ENCODE results near the gene MPZ. TPM values are rescaled to one million over a fixed set of nuclear protein-coding genes. Genes with fewer than 3 reads are reported as not detected.

Gene MPZ
- total and polyA plus RNA-seq, 5 donors: 4.8 to 23.2 (median 8.7) TPM

DNA sequence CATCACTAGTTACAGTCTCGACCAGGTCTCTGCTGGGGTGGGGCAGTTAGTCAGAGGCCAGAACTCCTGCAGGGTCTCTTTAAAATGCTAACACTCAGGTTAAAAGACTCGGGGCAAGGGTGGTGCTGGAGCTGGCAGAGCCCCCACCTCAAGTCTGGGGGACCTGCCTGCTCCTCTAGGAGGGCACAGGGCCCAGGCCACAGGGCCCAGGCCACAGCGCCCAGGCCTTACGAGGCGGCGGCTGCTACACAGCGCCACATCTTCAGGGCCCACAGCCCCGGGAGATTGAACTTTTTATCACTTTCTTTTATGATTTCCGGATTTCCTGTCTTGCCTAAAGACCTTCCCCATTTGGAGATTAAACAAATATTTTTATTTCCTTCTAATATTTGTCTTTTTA lies 10.4 kb downstream of the MPZ start:
- DNase-seq (no peak), ATAC-seq (no peak)
- no peak overlapping the region for H3K27ac ChIP-seq (ENCODE audit: low read length)
- no peaks in the 10 kb centered on the region for H3K4me1 ChIP-seq (ENCODE audit: control insufficient read depth, insufficient read depth, low read length)
- H3K27me3 ChIP-seq (ENCODE audit: control insufficient read depth, insufficient read depth): no peaks in the 10 kb centered on the region
- WGBS: 70% methylated on average over 9 of the region's 9 CpGs
- no peaks in the 10 kb centered on the region for H3K9me3 ChIP-seq (ENCODE audit: control insufficient read depth, low read length)
- no peak overlapping the region for H3K4me3 ChIP-seq (ENCODE audit: low read length)
- intact Hi-C loops (cut with DNase I): no loop called here

DNA sequence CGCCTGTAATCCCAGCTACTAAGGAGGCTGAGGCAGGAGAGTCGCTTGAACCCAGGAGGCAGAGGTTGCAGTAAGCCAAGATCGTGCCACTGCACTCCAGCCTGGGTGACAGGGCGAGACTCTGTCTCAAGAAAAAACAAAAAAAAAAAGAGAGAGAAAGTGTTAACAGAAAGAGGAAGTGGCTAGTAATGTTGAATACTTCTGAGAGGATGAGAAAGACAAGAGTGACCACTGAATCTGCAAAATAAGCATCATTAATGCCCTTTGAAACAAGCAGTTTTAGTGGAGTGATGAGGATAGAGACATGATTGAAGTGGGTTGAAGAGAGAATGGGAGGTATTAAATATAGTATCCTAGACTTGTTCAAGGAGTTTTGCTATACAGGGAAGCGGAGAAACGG lies 11.7 kb downstream of the MPZ start:
- intact Hi-C loops (cut with DNase I): no loop called here
- no peaks in the 10 kb centered on the region for H3K27me3 ChIP-seq (ENCODE audit: control insufficient read depth, insufficient read depth)
- 87% methylated on average over 6 of the region's 6 CpGs for WGBS
- no peak for ATAC-seq
- H3K9me3 ChIP-seq (ENCODE audit: control insufficient read depth, low read length): no peaks in the 10 kb centered on the region
- H3K4me1 ChIP-seq (ENCODE audit: control insufficient read depth, insufficient read depth, low read length): no peaks in the 10 kb centered on the region
- DNase-seq: no peak
- H3K27ac ChIP-seq (ENCODE audit: low read length): no peak overlapping the region
- no peak overlapping the region for H3K4me3 ChIP-seq (ENCODE audit: low read length)

DNA sequence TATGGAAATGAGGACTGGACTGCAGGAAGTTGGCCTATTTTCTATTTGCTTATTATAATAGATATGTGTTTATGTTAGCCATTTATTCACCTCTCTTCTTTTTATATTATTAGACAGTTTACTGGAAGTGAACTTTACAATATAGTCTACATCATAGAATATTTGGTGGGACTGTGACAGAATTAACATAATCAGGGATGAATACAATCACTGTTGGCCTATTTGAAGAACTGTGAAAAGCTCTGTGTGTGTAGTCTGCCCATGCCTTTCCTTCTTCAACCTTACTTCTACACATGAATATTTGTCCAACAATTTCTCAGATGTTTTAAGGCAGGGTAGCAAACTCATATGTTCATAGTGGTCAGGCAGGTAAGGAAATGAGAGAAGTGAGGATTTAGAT lies 12.4 kb downstream of the MPZ start:
- no peaks in the 10 kb centered on the region for H3K27me3 ChIP-seq (ENCODE audit: control insufficient read depth, insufficient read depth)
- DNase-seq (no peak), ATAC-seq (no peak)
- H3K4me3 ChIP-seq (ENCODE audit: low read length): no peak overlapping the region
- intact Hi-C loops (cut with DNase I): no loop called here
- no peaks in the 10 kb centered on the region for H3K4me1 ChIP-seq (ENCODE audit: control insufficient read depth, insufficient read depth, low read length)
- no peak overlapping the region for H3K27ac ChIP-seq (ENCODE audit: low read length)
- H3K9me3 ChIP-seq (ENCODE audit: control insufficient read depth, low read length): no peaks in the 10 kb centered on the region

DNA sequence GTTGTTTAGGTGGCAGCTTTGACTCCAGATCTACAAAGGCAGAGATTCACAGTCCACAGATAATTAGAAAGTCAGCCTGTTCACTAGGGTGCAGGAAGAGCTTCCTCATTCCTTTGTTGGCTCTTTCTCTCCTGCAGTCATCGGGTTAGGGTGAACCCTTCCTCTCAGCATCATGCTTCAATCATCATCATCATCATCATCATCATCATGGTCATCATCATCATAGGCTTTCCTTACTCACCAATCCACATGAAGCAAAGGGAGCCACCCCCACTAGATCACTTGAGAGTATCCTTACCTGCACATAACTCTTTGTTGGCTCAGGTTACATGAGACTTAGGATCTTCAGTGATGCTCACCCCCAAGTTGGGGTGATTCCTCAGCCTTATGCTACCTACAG lies 19.0 kb downstream of the MPZ start:
- WGBS: 82% methylated on average over 1 of the region's 1 CpG
- no peak for ATAC-seq
- intact Hi-C loops (cut with DNase I): loop anchor here in 2 of 4 donors (5.0 kb wide), 1 partner anchor 63 kb away; the partner anchor contains the start of gene TOMM40L (in 2 of the 2)
- DNase-seq: no peak
- Histone ChIP-seq H3K4me1 (ENCODE audit: control insufficient read depth, insufficient read depth, low read length) (no peaks in the 10 kb centered on the region), H3K9me3 (ENCODE audit: control insufficient read depth, low read length) (no peaks in the 10 kb centered on the region), H3K4me3 (ENCODE audit: low read length) (no peak overlapping the region), H3K27me3 (ENCODE audit: control insufficient read depth, insufficient read depth) (no peaks in the 10 kb centered on the region), H3K27ac (ENCODE audit: low read length) (no peak overlapping the region)

DNA sequence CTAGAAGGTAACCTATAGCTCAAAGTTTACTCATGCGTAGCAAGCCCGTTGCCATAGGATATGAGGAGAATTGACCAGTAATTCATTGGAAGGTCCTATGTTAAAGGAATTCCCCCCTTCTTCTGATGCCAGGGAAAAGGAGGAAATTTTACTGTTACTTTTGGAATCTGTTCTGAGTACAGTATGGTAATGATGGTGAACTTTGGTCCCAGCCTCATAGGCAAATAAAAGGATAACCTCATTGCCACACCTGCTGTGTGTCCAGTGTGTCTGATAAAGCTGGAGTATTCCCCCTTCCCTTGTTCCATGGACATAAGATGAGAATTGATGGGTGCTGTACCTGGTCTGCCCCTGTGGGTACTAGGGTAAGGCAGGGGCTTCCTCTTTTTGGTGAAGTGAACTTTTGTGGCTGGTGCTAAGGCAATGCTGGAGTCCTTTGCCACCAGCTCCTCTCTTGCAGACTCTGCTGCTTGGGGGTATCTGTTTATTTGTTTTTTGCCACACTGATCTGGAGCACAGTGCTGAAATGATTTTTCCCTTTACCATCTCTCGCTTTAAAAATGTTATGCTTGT lies 22.2 kb downstream of the MPZ start:
- no peak for DNase-seq
- intact Hi-C loops (cut with DNase I): no loop called here
- no peak for ATAC-seq
- H3K4me3 ChIP-seq (ENCODE audit: low read length): no peak overlapping the region
- H3K9me3 ChIP-seq (ENCODE audit: control insufficient read depth, low read length): no peaks in the 10 kb centered on the region
- 95% methylated on average over 3 of the region's 3 CpGs for WGBS
- no peaks in the 10 kb centered on the region for H3K27me3 ChIP-seq (ENCODE audit: control insufficient read depth, insufficient read depth)
- H3K4me1 ChIP-seq (ENCODE audit: control insufficient read depth, insufficient read depth, low read length): no peaks in the 10 kb centered on the region
- H3K27ac ChIP-seq (ENCODE audit: low read length): no peak overlapping the region

DNA sequence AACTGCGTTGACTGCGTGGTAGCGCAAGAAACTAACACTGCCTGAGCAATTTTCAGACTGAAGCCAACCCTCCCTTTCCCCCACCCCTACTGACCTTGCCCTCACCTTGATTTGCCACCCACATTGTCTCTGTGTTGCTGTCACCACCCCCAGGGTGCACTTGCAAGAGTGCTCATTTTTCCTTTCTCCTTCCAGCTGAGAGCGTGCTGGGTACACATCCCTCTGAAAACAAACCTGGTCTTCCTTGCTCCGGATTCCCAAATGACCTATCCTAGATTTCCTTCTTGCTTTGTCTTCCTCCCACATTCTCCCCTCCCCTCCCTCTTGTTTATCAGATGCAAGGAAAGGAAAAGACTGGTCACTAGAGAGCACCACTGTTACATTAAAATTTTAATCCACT lies 24.2 kb downstream of the MPZ start:
- Histone ChIP-seq H3K4me1 (ENCODE audit: control insufficient read depth, insufficient read depth, low read length) (no peaks in the 10 kb centered on the region), H3K4me3 (ENCODE audit: low read length) (no peak overlapping the region), H3K27ac (ENCODE audit: low read length) (no peak overlapping the region), H3K9me3 (ENCODE audit: control insufficient read depth, low read length) (no peaks in the 10 kb centered on the region), H3K27me3 (ENCODE audit: control insufficient read depth, insufficient read depth) (no peaks in the 10 kb centered on the region)
- intact Hi-C loops (cut with DNase I): no loop called here
- DNase-seq (no peak), ATAC-seq (no peak)
- 55% methylated on average over 5 of the region's 5 CpGs for WGBS

DNA sequence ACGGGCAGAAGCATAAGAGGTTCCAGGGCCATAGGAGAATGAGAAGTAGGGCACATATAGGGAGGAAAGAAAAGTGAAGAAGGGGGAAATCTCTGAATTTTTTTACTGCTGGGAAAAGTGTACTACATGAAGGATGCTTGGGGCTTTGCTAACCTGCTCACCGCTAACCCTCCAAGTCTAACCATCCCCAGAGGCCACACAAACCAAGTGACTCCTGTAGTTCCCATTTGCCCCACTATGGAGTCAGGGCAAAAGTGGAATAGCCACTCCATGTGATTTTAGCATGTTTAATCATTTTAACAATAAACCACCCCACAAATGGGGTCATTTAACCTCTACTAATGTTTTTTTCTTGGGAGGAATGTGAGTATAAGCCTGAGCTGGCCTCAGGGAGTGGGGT lies 24.7 kb downstream of the MPZ start:
- Histone ChIP-seq H3K4me1 (ENCODE audit: control insufficient read depth, insufficient read depth, low read length) (no peaks in the 10 kb centered on the region), H3K4me3 (ENCODE audit: low read length) (no peak overlapping the region), H3K27me3 (ENCODE audit: control insufficient read depth, insufficient read depth) (no peaks in the 10 kb centered on the region), H3K27ac (ENCODE audit: low read length) (no peak overlapping the region), H3K9me3 (ENCODE audit: control insufficient read depth, low read length) (no peaks in the 10 kb centered on the region)
- WGBS: 91% methylated on average over 2 of the region's 2 CpGs
- no peak for ATAC-seq
- intact Hi-C loops (cut with DNase I): no loop called here
- no peak for DNase-seq

DNA sequence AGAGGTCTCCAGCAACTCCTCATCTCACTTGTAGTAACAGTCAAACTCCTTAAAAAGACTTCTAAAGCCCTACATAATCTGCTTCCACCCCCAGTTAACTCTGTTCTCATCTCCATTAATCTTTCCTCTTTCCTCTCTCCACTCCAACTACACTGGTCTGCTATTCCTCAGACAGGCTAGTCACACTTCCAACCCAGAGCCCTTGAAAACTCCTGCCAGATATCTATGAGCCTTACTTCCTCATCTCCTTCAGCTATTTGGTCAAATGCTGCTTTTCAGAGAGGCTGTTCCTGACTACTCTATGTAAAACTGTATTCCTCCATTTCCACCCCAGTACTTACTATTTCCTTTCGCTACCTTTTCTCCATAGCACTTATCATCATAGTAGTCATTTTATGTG lies 26.8 kb downstream of the MPZ start:
- no peak for ATAC-seq
- 97% methylated on average over 1 of the region's 1 CpG for WGBS
- DNase-seq: no peak
- Histone ChIP-seq H3K27me3 (ENCODE audit: control insufficient read depth, insufficient read depth) (no peaks in the 10 kb centered on the region), H3K4me3 (ENCODE audit: low read length) (no peak overlapping the region), H3K27ac (ENCODE audit: low read length) (no peak overlapping the region), H3K9me3 (ENCODE audit: control insufficient read depth, low read length) (no peaks in the 10 kb centered on the region), H3K4me1 (ENCODE audit: control insufficient read depth, insufficient read depth, low read length) (no peaks in the 10 kb centered on the region)
- intact Hi-C loops (cut with DNase I): no loop called here

DNA sequence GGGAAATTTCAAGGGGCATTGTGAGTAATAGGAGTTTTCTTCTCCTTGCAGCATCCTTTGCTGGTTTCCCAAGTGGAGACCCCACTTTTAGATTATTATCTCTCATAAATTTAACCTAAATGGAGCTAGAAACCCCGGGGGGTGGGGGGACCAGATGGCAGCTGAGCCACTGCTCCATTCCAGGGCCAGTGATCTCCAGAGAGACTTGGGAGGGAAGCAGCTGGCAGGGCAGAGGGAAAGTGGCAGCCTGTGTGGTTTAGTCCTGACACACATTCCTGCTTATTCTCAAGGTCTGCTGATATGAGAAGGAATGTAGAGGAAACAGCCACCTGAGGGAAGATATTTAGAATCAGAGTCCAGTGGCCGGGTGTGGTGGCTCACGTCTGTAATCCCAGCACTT lies 34.9 kb downstream of the MPZ start:
- no peaks in the 10 kb centered on the region for H3K27me3 ChIP-seq (ENCODE audit: control insufficient read depth, insufficient read depth)
- H3K4me1 ChIP-seq (ENCODE audit: control insufficient read depth, insufficient read depth, low read length): no peaks in the 10 kb centered on the region
- no peak overlapping the region for H3K4me3 ChIP-seq (ENCODE audit: low read length)
- H3K9me3 ChIP-seq (ENCODE audit: control insufficient read depth, low read length): no peaks in the 10 kb centered on the region
- intact Hi-C loops (cut with DNase I): no loop called here
- no peak overlapping the region for H3K27ac ChIP-seq (ENCODE audit: low read length)
- 58% methylated on average over 3 of the region's 3 CpGs for WGBS
- DNase-seq (no peak), ATAC-seq (no peak)

DNA sequence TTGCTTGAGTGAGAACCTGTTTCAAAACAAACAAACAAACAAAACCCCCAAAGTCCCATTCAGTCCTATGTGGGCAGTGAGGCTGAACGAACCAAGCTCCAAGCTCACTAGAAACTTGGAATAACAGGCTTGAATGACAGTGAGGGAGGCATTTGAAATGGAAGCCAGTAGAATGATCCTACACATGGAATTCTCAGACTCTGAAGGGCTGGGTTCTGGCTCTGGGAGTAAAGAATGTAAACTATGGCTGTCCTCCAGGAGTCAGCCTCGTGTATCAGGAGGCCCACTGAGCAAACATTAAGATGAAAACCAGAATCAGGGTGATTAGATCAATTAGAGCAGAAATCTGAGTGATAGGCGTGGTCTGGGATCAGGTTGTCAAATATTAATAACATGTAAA lies 36.4 kb downstream of the MPZ start:
- intact Hi-C loops (cut with DNase I): no loop called here

DNA sequence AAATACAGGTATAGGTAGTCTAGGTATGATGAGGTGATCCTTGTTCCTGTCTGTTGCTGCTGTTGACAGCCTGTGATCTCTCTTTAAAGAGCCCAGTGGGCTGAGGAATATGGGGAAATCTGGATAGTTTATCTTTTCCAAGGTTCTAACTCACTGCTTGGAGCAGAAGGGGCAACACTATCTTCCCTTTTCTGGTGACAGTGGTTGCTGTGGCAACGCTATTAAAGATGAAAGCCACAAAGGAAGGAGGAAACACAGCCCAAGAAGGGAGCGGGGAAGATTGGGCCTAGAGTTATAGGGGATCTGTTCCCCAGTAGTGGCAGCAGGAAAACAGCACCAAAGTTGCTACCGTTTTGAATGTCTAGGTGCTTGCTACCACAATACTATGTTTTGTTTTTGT lies 42.4 kb downstream of the MPZ start:
- WGBS: 46% methylated on average over 3 of the region's 3 CpGs
- intact Hi-C loops (cut with DNase I): no loop called here
- Histone ChIP-seq H3K27me3 (ENCODE audit: control insufficient read depth, insufficient read depth) (no peaks in the 10 kb centered on the region), H3K4me3 (ENCODE audit: low read length) (no peak overlapping the region), H3K9me3 (ENCODE audit: control insufficient read depth, low read length) (no peaks in the 10 kb centered on the region), H3K27ac (ENCODE audit: low read length) (no peak overlapping the region), H3K4me1 (ENCODE audit: control insufficient read depth, insufficient read depth, low read length) (peaks cover 2% of the 10 kb centered on the region)
- no peak for ATAC-seq
- no peak for DNase-seq

More for the DNA sequence above, 36.4 kb downstream of the MPZ start:
- Histone ChIP-seq H3K27ac (ENCODE audit: low read length) (no peak overlapping the region), H3K4me1 (ENCODE audit: control insufficient read depth, insufficient read depth, low read length) (no peaks in the 10 kb centered on the region), H3K9me3 (ENCODE audit: control insufficient read depth, low read length) (no peaks in the 10 kb centered on the region), H3K27me3 (ENCODE audit: control insufficient read depth, insufficient read depth) (no peaks in the 10 kb centered on the region), H3K4me3 (ENCODE audit: low read length) (no peak overlapping the region)
- 57% methylated on average over 3 of the region's 3 CpGs for WGBS
- DNase-seq (no peak), ATAC-seq (no peak)

DNA sequence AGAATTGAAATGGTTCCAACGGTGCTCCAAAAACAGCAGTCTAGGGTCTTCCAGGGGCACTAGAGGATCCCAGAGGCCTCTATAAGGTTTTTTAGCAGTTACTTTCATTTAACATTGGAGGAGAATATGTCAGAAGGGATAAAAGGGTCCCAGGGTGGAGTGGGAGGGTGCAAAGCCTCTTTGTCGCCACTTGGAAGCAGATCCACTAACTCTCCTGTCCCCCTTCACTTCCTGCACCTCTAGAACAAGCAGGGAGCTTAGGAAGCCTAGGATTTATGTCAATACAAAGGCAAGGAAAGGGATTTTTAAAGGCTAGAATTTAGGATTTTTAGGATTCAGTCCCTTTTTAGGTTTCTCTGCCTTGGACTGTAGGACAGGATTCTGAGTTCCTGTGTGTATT lies 42.9 kb downstream of the MPZ start:
- peaks cover 2% of the 10 kb centered on the region for H3K4me1 ChIP-seq (ENCODE audit: control insufficient read depth, insufficient read depth, low read length)
- H3K4me3 ChIP-seq (ENCODE audit: low read length): no peak overlapping the region
- no peak for DNase-seq
- no peak for ATAC-seq
- H3K9me3 ChIP-seq (ENCODE audit: control insufficient read depth, low read length): no peaks in the 10 kb centered on the region
- intact Hi-C loops (cut with DNase I): no loop called here
- no peak overlapping the region for H3K27ac ChIP-seq (ENCODE audit: low read length)
- no peaks in the 10 kb centered on the region for H3K27me3 ChIP-seq (ENCODE audit: control insufficient read depth, insufficient read depth)
- 43% methylated on average over 2 of the region's 2 CpGs for WGBS
